NCI-H524 (cell line): ENCODE data around the gene SLC6A18.
"Not testable (repeated sequence)": the region's sequence is repeated elsewhere in the genome, so short reads cannot be mapped to it uniquely, and the experiment has no call there.

Experiments used
- DNase-seq, 2 experiments: peaks; one replicate each; lab custom pipeline; 2025; lab: John Stamatoyannopoulos, UW

Gene SLC6A18

GRCh38 chr5:1215320-1216096 lies 9.7 kb upstream of the SLC6A18 start:
- no peak for DNase-seq

GRCh38 chr5:1216211-1216917 lies 8.8 kb upstream of the SLC6A18 start:
- DNase-seq: no peak

GRCh38 chr5:1216918-1217295 lies 8.3 kb upstream of the SLC6A18 start:
- no peak for DNase-seq

- DNase-seq: no peak
Measured at GRCh38 chr5:1217596-1218206, 7.5 kb upstream of the SLC6A18 start.

GRCh38 chr5:1218351-1219080 lies 6.7 kb upstream of the SLC6A18 start:
- DNase-seq: no peak

- no peak for DNase-seq
Measured at GRCh38 chr5:1219098-1219767, 5.9 kb upstream of the SLC6A18 start.

- no peak for DNase-seq
Measured at GRCh38 chr5:1219768-1220100, 5.4 kb upstream of the SLC6A18 start.

- DNase-seq: no peak
Measured at GRCh38 chr5:1220351-1220750, 4.8 kb upstream of the SLC6A18 start.

- DNase-seq: peak; percentile 83 to 92
Measured at GRCh38 chr5:1220831-1221230, 4.3 kb upstream of the SLC6A18 start.

GRCh38 chr5:1221721-1222120 lies 3.5 kb upstream of the SLC6A18 start:
- DNase-seq: no peak

- no peak for DNase-seq
Measured at GRCh38 chr5:1222147-1222546, 3.0 kb upstream of the SLC6A18 start.

GRCh38 chr5:1222621-1223277 lies 2.4 kb upstream of the SLC6A18 start:
- no peak for DNase-seq

GRCh38 chr5:1223278-1223670 lies 1.9 kb upstream of the SLC6A18 start:
- no peak for DNase-seq

- DNase-seq: no peak
Measured at GRCh38 chr5:1224631-1225030, 550 bp upstream of the SLC6A18 start.

GRCh38 chr5:1226231-1226630 lies 1.1 kb downstream of the SLC6A18 start:
- no peak for DNase-seq

- peak in 1 of 2 experiments; percentile 41 for DNase-seq
Measured at GRCh38 chr5:1226839-1227581, 1.8 kb downstream of the SLC6A18 start.

- peak; percentile 95 to 97 for DNase-seq
Measured at GRCh38 chr5:1227667-1228066, 2.5 kb downstream of the SLC6A18 start.

- peak; percentile 74 to 89 for DNase-seq
Measured at GRCh38 chr5:1228120-1228519, 2.9 kb downstream of the SLC6A18 start.

GRCh38 chr5:1229023-1229422 lies 3.8 kb downstream of the SLC6A18 start:
- DNase-seq: not testable (repeated sequence)

- DNase-seq: no peak
Measured at GRCh38 chr5:1229822-1230221, 4.6 kb downstream of the SLC6A18 start.

- no peak for DNase-seq
Measured at GRCh38 chr5:1230551-1230950, 5.4 kb downstream of the SLC6A18 start.
